ENCODE results near the gene ZNF221. TPM values are rescaled to one million over a fixed set of nuclear protein-coding genes. Genes with fewer than 3 reads are reported as not detected.

The ZNF221 gene
- total RNA-seq, 4 donors from 2014 or later, result 3.5 to 7.1 (median 5.2) TPM

DNA sequence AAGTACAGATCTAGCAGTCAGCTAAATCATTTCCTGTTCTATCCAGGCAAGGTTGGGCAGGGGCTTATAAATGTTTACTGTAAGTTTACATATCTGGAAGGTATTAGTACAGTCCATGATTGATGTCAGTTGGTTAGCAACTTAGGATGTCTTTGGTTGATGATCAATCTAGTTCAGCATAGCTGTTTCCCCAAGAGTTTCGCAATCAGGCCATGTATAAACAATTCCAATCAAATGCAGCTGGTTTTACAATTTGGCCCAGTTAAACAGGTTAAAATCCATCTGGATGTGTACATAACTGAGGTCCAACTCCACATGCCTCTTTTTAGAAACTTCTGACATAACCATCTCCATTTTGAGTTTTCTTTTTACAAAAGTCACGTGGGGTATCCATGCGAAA is 6.9 kb downstream of the ZNF221 start:
- H3K4me3 ChIP-seq, result no peak overlapping the region
- no peak for TF ChIP-seq POLR2AphosphoS5 (IDR thresholded peaks at IDR 0.05)
- TF ChIP-seq POLR2A (IDR thresholded peaks at IDR 0.05; ENCODE audit: low read depth), result no peak
- TF ChIP-seq, protein P1, sequence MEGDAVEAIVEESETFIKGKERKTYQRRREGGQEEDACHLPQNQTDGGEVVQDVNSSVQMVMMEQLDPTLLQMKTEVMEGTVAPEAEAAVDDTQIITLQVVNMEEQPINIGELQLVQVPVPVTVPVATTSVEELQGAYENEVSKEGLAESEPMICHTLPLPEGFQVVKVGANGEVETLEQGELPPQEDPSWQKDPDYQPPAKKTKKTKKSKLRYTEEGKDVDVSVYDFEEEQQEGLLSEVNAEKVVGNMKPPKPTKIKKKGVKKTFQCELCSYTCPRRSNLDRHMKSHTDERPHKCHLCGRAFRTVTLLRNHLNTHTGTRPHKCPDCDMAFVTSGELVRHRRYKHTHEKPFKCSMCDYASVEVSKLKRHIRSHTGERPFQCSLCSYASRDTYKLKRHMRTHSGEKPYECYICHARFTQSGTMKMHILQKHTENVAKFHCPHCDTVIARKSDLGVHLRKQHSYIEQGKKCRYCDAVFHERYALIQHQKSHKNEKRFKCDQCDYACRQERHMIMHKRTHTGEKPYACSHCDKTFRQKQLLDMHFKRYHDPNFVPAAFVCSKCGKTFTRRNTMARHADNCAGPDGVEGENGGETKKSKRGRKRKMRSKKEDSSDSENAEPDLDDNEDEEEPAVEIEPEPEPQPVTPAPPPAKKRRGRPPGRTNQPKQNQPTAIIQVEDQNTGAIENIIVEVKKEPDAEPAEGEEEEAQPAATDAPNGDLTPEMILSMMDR (IDR thresholded peaks at IDR 0.05), result no peak
- TF ChIP-seq EP300 (IDR thresholded peaks at IDR 0.05), result no peak
- no peak for DNase-seq (ENCODE audit: extremely low spot score)
- 94% methylated on average over 3 of the region's 3 CpGs for WGBS
- H3K9me3 ChIP-seq, result peaks cover 11 to 90% (median 83%) of the 10 kb centered on the region in 4 donors
- no peaks in the 10 kb centered on the region for H3K4me1 ChIP-seq
- H3K36me3 ChIP-seq, result peaks cover 12 to 50% (median 17%) of the 10 kb centered on the region in 4 donors
- no peaks in the 10 kb centered on the region for H3K27me3 ChIP-seq
- H3K27ac ChIP-seq (replicated peaks in 1 of 4), result no peak overlapping the region
- intact Hi-C loops (cut with DNase I), result no loop called here

DNA sequence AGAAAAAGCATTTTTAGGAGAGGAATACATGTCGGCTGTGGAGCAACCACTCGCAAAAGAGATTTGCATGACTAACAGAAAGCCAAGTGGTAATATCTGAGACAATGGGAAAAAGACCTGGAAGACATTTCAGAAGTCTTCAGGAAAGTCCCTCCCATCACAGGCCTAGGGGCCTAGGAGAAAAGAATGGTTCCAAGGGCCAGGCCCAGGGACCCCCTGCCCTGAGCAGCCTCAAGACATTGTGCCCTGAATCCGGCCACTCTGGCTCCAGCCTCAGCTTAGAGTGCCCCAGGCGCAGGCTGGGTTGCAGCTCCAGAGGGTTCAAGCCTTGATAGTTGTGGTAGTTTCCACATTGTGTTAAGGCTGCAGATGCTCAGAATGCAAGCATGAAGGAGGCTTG is 9.4 kb downstream of the ZNF221 start:
- DNase-seq (ENCODE audit: extremely low spot score), result no peak
- peaks cover 35 to 63% (median 38%) of the 10 kb centered on the region in 4 donors for H3K36me3 ChIP-seq
- TF ChIP-seq EP300 (IDR thresholded peaks at IDR 0.05) (no peak), POLR2AphosphoS5 (IDR thresholded peaks at IDR 0.05) (no peak), POLR2A (IDR thresholded peaks at IDR 0.05; ENCODE audit: low read depth) (no peak)
- TF ChIP-seq, protein P1 (IDR thresholded peaks at IDR 0.05), result no peak

DNA sequence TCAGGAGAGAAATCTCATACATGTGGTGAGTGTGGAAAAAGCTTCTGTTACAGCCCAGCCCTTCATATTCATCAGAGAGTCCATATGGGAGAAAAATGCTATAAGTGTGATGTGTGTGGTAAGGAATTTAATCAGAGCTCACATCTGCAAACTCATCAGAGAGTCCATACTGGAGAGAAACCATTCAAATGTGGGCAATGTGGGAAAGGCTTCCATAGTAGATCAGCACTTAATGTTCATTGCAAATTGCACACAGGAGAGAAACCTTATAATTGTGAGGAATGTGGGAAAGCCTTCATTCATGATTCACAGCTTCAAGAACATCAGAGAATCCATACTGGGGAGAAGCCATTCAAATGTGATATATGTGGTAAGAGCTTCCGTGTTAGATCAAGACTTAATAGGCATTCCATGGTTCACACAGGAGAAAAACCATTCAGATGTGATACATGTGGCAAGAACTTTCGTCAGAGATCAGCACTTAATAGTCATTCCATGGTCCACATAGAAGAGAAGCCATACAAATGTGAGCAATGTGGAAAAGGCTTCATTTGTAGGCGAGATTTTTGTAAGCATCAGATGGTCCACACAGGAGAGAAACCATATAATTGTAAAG is 15.2 kb downstream of the ZNF221 start:
- intact Hi-C loops (cut with DNase I), result no loop called here
- H3K27me3 ChIP-seq, result no peaks in the 10 kb centered on the region
- no peak overlapping the region for H3K4me3 ChIP-seq
- DNase-seq (ENCODE audit: extremely low spot score), result no peak
- H3K36me3 ChIP-seq, result peaks cover 64 to 86% (median 80%) of the 10 kb centered on the region in 4 donors
- WGBS, result 98% methylated on average over 3 of the region's 3 CpGs
- H3K4me1 ChIP-seq, result no peaks in the 10 kb centered on the region
- TF ChIP-seq EP300 (IDR thresholded peaks at IDR 0.05) (no peak), POLR2AphosphoS5 (IDR thresholded peaks at IDR 0.05) (no peak), POLR2A (IDR thresholded peaks at IDR 0.05; ENCODE audit: low read depth) (no peak)
- TF ChIP-seq, protein P1 (IDR thresholded peaks at IDR 0.05), result no peak
- peaks cover 28 to 100% (median 100%) of the 10 kb centered on the region in 4 donors for H3K9me3 ChIP-seq
- H3K27ac ChIP-seq (replicated peaks in 1 of 4), result no peak overlapping the region

More for the DNA sequence above, 9.4 kb downstream of the ZNF221 start:
- H3K4me1 ChIP-seq, result no peaks in the 10 kb centered on the region
- no peaks in the 10 kb centered on the region for H3K27me3 ChIP-seq
- H3K9me3 ChIP-seq, result peaks cover 16 to 100% (median 96%) of the 10 kb centered on the region in 4 donors
- WGBS, result 61% methylated on average over 3 of the region's 4 CpGs
- no peak overlapping the region for H3K4me3 ChIP-seq
- H3K27ac ChIP-seq (replicated peaks in 1 of 4), result no peak overlapping the region
- intact Hi-C loops (cut with DNase I), result no loop called here

DNA sequence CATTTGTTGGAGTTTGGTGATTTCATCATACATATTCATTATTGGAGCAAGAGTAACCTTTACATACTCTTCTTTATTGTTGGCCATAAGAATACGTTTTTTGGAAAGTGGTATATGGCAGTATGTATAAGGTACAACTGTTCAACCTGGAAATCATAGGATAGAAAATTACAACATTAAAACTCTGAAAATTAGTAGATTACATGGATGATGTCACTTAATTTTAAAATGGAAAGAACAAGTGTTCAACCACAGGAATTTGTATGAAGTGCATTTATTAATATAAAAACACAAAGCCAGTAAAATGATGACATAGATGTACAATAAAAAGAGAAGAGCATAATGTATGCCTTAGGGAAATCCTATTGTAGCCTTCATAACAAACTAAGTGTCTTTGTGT is 25.7 kb downstream of the ZNF221 start:
- 89% methylated on average over 1 of the region's 1 CpG for WGBS
- no peak for DNase-seq (ENCODE audit: extremely low spot score)
- Histone ChIP-seq H3K9me3 (peaks cover 6 to 98% (median 95%) of the 10 kb centered on the region in 4 donors), H3K27me3 (no peaks in the 10 kb centered on the region), H3K36me3 (no peaks in the 10 kb centered on the region), H3K27ac (replicated peaks in 1 of 4) (no peak overlapping the region), H3K4me1 (no peaks in the 10 kb centered on the region), H3K4me3 (no peak overlapping the region)
- no peak for TF ChIP-seq POLR2A (IDR thresholded peaks at IDR 0.05; ENCODE audit: low read depth)
- no peak for TF ChIP-seq POLR2AphosphoS5 (IDR thresholded peaks at IDR 0.05)
- no peak for TF ChIP-seq EP300 (IDR thresholded peaks at IDR 0.05)
- TF ChIP-seq, protein P1 (IDR thresholded peaks at IDR 0.05), result no peak
- intact Hi-C loops (cut with DNase I), result no loop called here
